Ovary (tissue), 3 donors: ENCODE measurements around the gene INMT.

Experiments
- CTCF ChIP-seq, 3 donors: fragments of 450-650 bp in 2 of 3; fragments of 200-600 bp in 1 of 3; IDR thresholded peaks; one replicate each; pipeline versions ENCODE4 v1.5.1 to v1.8.0; 2016 to 2022; ENCODE audit warnings: antibody characterized with exemption in 3 of 3, mild to moderate bottlenecking in 1 of 3
- POLR2A ChIP-seq: fragments of 450-650 bp; IDR thresholded peaks from one replicate; pipeline ENCODE4 v1.6.1; 2017; ENCODE audit warnings: antibody characterized with exemption, mild to moderate bottlenecking, moderate library complexity
- donor health status: DM: no; HTN: no; CAD: no.

DNA sequence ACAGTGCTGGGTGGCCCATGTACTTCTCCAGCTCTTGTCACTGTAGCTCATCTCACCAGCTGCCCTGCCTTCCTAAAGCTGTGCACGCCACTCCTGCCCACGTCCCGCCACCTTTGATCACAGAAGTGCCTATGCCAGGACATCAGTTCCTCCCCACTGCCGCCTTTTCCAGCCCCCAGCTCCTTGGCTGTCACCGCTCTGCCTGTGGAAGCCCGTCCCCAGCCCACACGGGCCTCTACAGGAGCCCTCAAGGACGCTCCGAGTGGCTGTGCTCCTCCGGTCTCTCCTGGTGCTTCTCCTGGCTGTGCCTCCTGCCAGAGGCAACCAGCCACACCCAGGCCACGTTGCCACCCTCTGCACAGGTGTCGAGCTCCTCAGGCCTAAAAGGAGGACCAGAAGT is 19.3 kb upstream of the INMT start:
- TF ChIP-seq CTCF (IDR thresholded peaks at IDR 0.05) (no peak), POLR2A (no peak)
